ENCODE results near the gene CCDC40.

CCDC40 gene

DNA sequence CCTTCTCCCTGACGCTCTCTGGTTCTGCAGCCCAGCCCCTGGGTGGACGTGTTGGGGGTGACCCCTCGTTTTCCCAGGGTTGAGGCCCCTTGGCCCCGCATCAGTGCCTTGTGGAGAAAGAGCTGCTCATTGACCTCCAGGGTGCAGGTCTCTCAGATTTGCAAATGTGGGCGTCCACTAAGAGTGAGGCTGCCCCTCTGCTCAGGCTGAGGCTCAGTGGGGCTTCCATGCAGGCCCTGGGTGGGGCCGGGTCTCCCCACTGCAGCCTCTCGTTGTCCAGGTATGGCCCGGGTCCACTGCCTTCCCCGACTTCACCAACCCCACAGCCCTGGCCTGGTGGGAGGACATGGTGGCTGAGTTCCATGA is 74.0 kb downstream of the CCDC40 start:
- no peaks in the 10 kb centered on the region for H3K9me3 ChIP-seq (replicated peaks; ENCODE audit: low read length)
- H3K4me2 ChIP-seq (ENCODE audit: low read length): no peak overlapping the region
- no peaks in the 10 kb centered on the region for H3K36me3 ChIP-seq (ENCODE audit: insufficient read depth, low read length)
- H3K9ac ChIP-seq (ENCODE audit: low read depth, low read length): no peak overlapping the region
- no peaks in the 10 kb centered on the region for H3K4me1 ChIP-seq (ENCODE audit: control insufficient read depth, insufficient read depth, low read length)
- H3K27me3 ChIP-seq (ENCODE audit: control insufficient read depth, insufficient read depth, low read length): peaks cover 8% of the 10 kb centered on the region
- H3K4me3 ChIP-seq (ENCODE audit: low read length): no peak overlapping the region

DNA sequence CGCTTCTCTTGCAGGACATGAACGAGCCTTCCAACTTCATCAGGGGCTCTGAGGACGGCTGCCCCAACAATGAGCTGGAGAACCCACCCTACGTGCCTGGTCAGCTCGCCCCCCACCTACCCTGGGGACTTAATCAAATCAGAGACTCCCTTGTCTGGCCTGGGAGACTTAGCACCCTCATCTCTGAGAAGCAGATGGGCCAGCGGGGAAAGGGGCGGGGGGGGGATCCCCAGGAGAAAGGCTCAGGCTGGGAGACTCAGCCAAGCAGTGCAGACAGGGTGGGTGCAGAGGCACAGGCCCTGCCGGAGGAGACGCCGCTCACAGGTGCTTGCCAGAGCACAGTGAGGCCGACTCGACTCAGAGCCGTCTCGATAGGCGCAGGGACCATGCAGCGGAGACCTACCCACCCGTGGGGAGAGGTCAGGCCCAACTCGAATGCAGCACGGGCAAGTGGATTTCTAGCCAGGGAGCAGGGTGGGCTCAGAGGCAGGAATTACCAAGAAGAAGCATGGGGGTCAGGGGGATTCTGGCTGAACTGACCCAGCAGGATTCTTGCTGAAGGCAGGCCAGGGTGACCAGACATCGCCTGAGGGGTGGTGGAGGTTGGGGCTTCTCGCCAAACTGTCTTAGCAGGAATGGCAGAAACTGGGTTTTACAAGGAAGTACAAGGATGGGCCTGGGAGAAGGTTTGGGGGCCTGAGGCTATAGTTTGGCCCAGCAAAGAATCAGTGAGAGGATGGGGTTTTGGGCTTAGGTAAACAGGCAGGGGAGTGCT is 74.7 kb downstream of the CCDC40 start:
- H3K4me1 ChIP-seq (ENCODE audit: control insufficient read depth, insufficient read depth, low read length): no peaks in the 10 kb centered on the region
- H3K9ac ChIP-seq (ENCODE audit: low read depth, low read length): no peak overlapping the region
- peaks cover 1% of the 10 kb centered on the region for H3K27me3 ChIP-seq (ENCODE audit: control insufficient read depth, insufficient read depth, low read length)
- H3K36me3 ChIP-seq (ENCODE audit: insufficient read depth, low read length): no peaks in the 10 kb centered on the region
- H3K9me3 ChIP-seq (replicated peaks; ENCODE audit: low read length): no peaks in the 10 kb centered on the region
- H3K4me3 ChIP-seq (ENCODE audit: low read length): no peak overlapping the region
- H3K4me2 ChIP-seq (ENCODE audit: low read length): no peak overlapping the region

DNA sequence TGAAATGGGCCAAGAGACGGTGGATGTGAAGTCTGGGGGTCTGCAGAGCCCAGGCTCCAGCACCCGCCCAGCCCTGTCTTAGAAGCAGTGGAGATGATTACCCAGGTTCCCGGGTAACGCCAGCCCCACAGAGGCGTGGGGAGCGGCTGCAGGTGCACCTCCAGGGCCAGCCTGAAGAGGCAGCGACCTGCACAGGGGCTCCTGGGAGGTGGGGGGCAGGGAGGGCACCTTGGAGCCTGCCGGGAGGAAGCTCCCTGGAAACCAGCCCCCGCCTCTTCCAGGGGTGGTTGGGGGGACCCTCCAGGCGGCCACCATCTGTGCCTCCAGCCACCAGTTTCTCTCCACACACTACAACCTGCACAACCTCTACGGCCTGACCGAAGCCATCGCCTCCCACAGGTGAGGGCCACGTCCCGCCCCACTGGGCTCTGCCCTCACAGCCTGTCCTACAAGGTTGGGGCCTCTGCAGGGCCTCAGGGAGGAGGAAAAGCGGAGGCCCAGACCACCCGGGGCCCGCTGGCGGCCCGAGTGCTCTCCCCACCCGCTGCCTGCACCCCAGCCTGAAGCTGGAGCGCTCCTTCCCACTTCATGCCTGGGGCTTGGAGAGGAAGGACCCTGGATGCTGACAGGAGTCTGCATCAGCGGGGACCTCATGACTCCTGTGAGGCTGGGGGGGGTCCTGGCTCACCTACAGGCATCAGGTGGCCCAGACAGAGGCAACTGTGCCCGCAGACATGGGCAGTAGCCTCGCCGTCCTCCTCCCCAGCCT is 75.4 kb downstream of the CCDC40 start:
- H3K4me3 ChIP-seq (ENCODE audit: low read length): no peak overlapping the region
- H3K4me2 ChIP-seq (ENCODE audit: low read length): no peak overlapping the region
- no peaks in the 10 kb centered on the region for H3K36me3 ChIP-seq (ENCODE audit: insufficient read depth, low read length)
- H3K9me3 ChIP-seq (replicated peaks; ENCODE audit: low read length): no peaks in the 10 kb centered on the region
- no peak overlapping the region for H3K9ac ChIP-seq (ENCODE audit: low read depth, low read length)
- H3K27me3 ChIP-seq (ENCODE audit: control insufficient read depth, insufficient read depth, low read length): no peaks in the 10 kb centered on the region
- no peaks in the 10 kb centered on the region for H3K4me1 ChIP-seq (ENCODE audit: control insufficient read depth, insufficient read depth, low read length)

DNA sequence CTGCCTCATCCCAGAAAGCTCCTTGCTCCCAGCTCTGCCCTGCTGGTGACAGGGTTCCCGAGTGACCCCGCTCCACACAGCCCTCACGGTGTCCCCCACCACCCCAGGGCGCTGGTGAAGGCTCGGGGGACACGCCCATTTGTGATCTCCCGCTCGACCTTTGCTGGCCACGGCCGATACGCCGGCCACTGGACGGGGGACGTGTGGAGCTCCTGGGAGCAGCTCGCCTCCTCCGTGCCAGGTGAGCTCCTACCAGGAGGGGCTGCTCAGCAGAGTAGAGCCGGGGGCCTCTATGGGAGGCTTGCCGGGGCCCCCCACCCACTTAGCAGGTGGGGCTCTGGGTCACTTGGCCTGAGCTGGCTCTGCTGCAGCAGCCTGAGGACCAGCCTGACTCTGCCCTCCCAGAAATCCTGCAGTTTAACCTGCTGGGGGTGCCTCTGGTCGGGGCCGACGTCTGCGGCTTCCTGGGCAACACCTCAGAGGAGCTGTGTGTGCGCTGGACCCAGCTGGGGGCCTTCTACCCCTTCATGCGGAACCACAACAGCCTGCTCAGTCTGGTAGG is 76.1 kb downstream of the CCDC40 start:
- Histone ChIP-seq H3K9me3 (replicated peaks; ENCODE audit: low read length) (no peaks in the 10 kb centered on the region), H3K4me3 (ENCODE audit: low read length) (no peak overlapping the region), H3K27me3 (ENCODE audit: control insufficient read depth, insufficient read depth, low read length) (no peaks in the 10 kb centered on the region), H3K4me2 (ENCODE audit: low read length) (no peak overlapping the region), H3K4me1 (ENCODE audit: control insufficient read depth, insufficient read depth, low read length) (no peaks in the 10 kb centered on the region), H3K9ac (ENCODE audit: low read depth, low read length) (no peak overlapping the region), H3K36me3 (ENCODE audit: insufficient read depth, low read length) (no peaks in the 10 kb centered on the region)

DNA sequence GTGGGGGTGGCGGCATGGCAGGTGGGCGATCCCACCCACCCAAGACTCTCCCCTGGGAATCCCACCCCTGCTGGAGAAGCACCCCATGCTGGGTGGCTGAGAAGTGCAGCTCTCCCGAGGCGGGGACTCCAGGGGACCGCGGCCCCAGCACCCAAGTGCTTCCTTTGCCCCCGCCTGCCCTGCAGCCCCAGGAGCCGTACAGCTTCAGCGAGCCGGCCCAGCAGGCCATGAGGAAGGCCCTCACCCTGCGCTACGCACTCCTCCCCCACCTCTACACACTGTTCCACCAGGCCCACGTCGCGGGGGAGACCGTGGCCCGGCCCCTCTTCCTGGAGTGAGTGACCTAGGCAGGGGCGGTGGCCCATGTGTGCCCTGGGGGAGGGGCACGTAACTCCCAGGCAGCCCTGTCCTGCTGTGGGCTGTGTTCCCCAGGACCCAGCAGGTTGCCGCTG is 76.6 kb downstream of the CCDC40 start:
- H3K9me3 ChIP-seq (replicated peaks; ENCODE audit: low read length): no peaks in the 10 kb centered on the region
- no peak overlapping the region for H3K4me3 ChIP-seq (ENCODE audit: low read length)
- H3K27me3 ChIP-seq (ENCODE audit: control insufficient read depth, insufficient read depth, low read length): no peaks in the 10 kb centered on the region
- no peaks in the 10 kb centered on the region for H3K4me1 ChIP-seq (ENCODE audit: control insufficient read depth, insufficient read depth, low read length)
- H3K9ac ChIP-seq (ENCODE audit: low read depth, low read length): no peak overlapping the region
- no peak overlapping the region for H3K4me2 ChIP-seq (ENCODE audit: low read length)
- H3K36me3 ChIP-seq (ENCODE audit: insufficient read depth, low read length): no peaks in the 10 kb centered on the region

DNA sequence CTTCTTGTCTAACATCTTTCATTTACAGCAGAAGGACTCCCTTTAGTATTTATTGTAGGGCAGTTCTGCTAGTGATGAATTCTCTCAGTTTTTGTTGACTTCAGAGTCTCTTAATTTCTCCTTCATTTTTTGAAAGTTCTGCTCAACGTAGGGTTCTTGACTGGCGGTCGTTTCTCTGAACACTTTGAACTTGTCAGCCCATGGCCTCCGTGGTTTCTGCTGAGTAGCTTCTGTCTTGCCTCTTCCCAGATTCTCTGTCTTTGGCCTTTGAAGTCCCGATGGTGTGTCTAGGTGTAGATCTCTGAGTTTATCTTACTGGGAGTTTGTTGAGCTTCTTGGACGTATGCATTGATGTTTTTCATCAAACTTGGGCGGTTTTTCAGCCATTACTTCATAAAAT is 78.3 kb downstream of the CCDC40 start:
- H3K4me2 ChIP-seq (ENCODE audit: low read length): no peak overlapping the region
- H3K36me3 ChIP-seq (ENCODE audit: insufficient read depth, low read length): no peaks in the 10 kb centered on the region
- H3K9ac ChIP-seq (ENCODE audit: low read depth, low read length): no peak overlapping the region
- no peaks in the 10 kb centered on the region for H3K4me1 ChIP-seq (ENCODE audit: control insufficient read depth, insufficient read depth, low read length)
- H3K9me3 ChIP-seq (replicated peaks; ENCODE audit: low read length): no peaks in the 10 kb centered on the region
- H3K4me3 ChIP-seq (ENCODE audit: low read length): no peak overlapping the region
- no peaks in the 10 kb centered on the region for H3K27me3 ChIP-seq (ENCODE audit: control insufficient read depth, insufficient read depth, low read length)

DNA sequence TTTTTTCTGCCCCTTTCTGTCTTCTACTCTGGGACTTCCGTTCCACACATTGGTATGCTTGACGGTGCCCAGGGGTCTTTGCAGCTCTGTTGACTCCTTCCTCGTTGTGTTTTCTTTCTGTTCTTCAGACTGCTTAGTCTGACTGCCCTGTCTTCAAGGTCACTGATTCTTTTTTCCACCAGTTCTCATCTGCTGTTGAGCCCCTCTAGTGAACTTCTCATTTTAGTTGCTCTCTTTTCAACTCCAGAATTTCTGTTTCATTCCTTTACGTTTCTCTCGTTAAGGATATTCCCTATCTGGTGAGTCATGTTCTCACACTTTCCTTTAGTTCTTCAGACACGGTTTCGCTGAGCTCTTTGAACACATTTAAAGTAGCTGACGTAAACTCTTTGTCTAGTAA is 78.7 kb downstream of the CCDC40 start:
- no peaks in the 10 kb centered on the region for H3K27me3 ChIP-seq (ENCODE audit: control insufficient read depth, insufficient read depth, low read length)
- no peaks in the 10 kb centered on the region for H3K9me3 ChIP-seq (replicated peaks; ENCODE audit: low read length)
- no peak overlapping the region for H3K4me2 ChIP-seq (ENCODE audit: low read length)
- H3K4me3 ChIP-seq (ENCODE audit: low read length): no peak overlapping the region
- H3K4me1 ChIP-seq (ENCODE audit: control insufficient read depth, insufficient read depth, low read length): no peaks in the 10 kb centered on the region
- no peak overlapping the region for H3K9ac ChIP-seq (ENCODE audit: low read depth, low read length)
- H3K36me3 ChIP-seq (ENCODE audit: insufficient read depth, low read length): no peaks in the 10 kb centered on the region

DNA sequence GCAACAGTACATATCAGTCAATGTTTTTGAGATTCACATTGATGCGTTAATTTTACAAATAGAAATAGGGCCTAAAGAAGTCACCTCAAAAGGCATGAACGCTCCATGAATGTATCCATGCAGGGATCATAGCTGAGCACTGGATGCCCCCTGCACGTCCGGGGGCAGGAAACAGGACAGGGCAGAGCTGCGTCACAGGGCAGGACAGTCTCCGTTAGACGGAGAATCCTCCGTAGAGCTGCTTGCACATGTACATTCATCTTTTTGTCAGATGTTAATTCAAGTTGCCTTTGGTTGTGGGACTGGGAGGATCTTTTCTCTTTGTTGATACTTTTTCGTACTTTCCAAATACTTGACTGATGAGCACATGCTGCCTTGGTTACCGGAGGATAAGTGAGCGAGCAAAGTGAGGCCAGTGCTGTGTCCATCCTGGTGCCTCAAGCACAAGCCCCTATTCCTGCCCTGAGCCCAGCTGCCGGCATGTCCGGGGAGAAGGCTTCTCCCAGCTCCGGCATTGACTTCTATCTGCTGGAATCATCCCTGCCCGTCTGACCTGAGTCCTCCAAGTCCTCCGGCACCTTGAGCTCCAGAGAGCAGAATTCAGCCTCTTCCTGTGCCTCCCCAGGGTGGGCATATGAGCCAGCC is 80.0 kb downstream of the CCDC40 start:
- Histone ChIP-seq H3K4me3 (ENCODE audit: low read length) (no peak overlapping the region), H3K9ac (ENCODE audit: low read depth, low read length) (no peak overlapping the region), H3K27me3 (ENCODE audit: control insufficient read depth, insufficient read depth, low read length) (no peaks in the 10 kb centered on the region), H3K4me2 (ENCODE audit: low read length) (no peak overlapping the region), H3K36me3 (ENCODE audit: insufficient read depth, low read length) (no peaks in the 10 kb centered on the region), H3K9me3 (replicated peaks; ENCODE audit: low read length) (no peaks in the 10 kb centered on the region), H3K4me1 (ENCODE audit: control insufficient read depth, insufficient read depth, low read length) (no peaks in the 10 kb centered on the region)

DNA sequence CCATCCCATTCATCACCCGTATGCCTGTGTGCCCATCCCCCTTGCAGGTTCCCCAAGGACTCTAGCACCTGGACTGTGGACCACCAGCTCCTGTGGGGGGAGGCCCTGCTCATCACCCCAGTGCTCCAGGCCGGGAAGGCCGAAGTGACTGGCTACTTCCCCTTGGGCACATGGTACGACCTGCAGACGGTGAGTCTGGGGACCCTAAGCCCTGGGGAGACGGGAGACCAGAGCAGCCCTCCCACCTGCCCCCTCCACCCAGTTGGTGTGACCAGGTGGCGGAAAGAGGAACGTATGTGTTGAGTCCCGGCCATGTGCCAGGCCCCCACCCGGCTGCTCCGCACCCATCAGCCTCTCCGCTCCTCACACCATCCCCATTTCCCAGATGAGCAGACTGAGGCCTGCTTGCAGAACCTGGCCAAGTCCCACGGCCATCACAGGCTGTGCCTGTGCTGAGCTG is 80.5 kb downstream of the CCDC40 start:
- Histone ChIP-seq H3K4me3 (ENCODE audit: low read length) (no peak overlapping the region), H3K4me2 (ENCODE audit: low read length) (no peak overlapping the region), H3K9ac (ENCODE audit: low read depth, low read length) (no peak overlapping the region)

DNA sequence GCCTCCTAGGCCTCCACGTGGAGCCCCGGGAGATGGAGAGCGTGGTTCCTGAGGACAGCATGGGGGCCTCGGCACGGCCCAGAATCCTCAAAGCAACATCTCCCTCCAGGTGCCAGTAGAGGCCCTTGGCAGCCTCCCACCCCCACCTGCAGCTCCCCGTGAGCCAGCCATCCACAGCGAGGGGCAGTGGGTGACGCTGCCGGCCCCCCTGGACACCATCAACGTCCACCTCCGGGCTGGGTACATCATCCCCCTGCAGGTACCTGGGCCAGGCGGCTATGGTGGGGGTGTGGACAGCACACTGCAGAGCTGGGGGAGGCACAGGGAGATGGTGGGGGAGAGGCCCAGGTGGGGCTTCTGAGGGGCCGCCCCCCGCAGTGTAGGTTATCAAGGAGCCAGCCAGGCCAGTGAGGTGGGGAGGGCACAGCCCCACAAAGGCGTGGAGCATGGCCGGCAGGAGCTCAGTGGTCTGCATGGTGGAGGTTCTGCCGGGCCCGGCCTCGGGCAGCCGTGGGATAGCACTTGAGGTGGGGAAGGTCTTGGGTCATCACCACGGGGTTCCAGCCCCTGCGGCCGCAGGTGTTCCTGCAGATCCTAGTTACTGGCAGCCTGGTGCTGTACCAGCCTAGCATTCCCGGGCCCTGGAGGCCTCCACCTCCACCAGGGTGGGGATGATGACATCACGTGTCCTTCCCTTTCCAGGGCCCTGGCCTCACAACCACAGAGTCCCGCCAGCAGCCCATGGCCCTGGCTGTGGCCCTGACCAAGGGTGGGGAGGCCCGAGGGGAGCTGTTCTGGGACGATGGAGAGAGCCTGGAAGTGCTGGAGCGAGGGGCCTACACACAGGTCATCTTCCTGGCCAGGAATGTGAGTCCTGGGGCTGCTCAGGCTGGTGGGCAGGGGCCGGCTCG is 81.3 kb downstream of the CCDC40 start:
- H3K9ac ChIP-seq (ENCODE audit: low read depth, low read length): no peak overlapping the region

More for the DNA sequence above, 80.5 kb downstream of the CCDC40 start:
- no peaks in the 10 kb centered on the region for H3K4me1 ChIP-seq (ENCODE audit: control insufficient read depth, insufficient read depth, low read length)
- no peaks in the 10 kb centered on the region for H3K27me3 ChIP-seq (ENCODE audit: control insufficient read depth, insufficient read depth, low read length)
- H3K9me3 ChIP-seq (replicated peaks; ENCODE audit: low read length): no peaks in the 10 kb centered on the region
- H3K36me3 ChIP-seq (ENCODE audit: insufficient read depth, low read length): no peaks in the 10 kb centered on the region

More for the DNA sequence above, 81.3 kb downstream of the CCDC40 start:
- Histone ChIP-seq H3K4me1 (ENCODE audit: control insufficient read depth, insufficient read depth, low read length) (no peaks in the 10 kb centered on the region), H3K36me3 (ENCODE audit: insufficient read depth, low read length) (no peaks in the 10 kb centered on the region), H3K4me3 (ENCODE audit: low read length) (no peak overlapping the region), H3K4me2 (ENCODE audit: low read length) (no peak overlapping the region), H3K27me3 (ENCODE audit: control insufficient read depth, insufficient read depth, low read length) (no peaks in the 10 kb centered on the region), H3K9me3 (replicated peaks; ENCODE audit: low read length) (no peaks in the 10 kb centered on the region)
